ENCODE data around the gene TBL1X. TPM values are rescaled to one million over a fixed set of nuclear protein-coding genes. Genes with fewer than 3 reads are reported as not detected.

TBL1X gene
- total and polyA plus RNA-seq, 7 donors = 2.0 to 17.6 (median 7.8) TPM

- Histone ChIP-seq H3K9me3 (no peaks in the 10 kb centered on the region), H3K36me3 (ENCODE audit: insufficient read depth in 1 of 2, low read depth in 1 of 2) (peaks cover 0 to 24% of the 10 kb centered on the region in 2 donors), H3K27me3 (ENCODE audit: insufficient read depth in 3 of 3, low read length in 2 of 3) (no peaks in the 10 kb centered on the region), H3K4me1 (no peaks in the 10 kb centered on the region), H3K27ac (no peak overlapping the region), H3K4me3 (no peak overlapping the region)
- ATAC-seq = no peak
- no peak for DNase-seq
- no peak for TF ChIP-seq CTCF (IDR thresholded peaks at IDR 0.05)
- intact Hi-C loops (cut with DNase I) = no loop called here
- WGBS, 3 donors = 94 to 98% (median 98%) methylated on average over 21 of the region's 21 CpGs
Observed at GRCh38 chrX:9717376-9717775, 252.5 kb downstream of the TBL1X start.

GRCh38 chrX:9724711-9725110, 259.9 kb downstream of the TBL1X start:
- DNase-seq = no peak
- intact Hi-C loops (cut with DNase I) = no loop called here
- WGBS, 3 donors = 65 to 92% (median 92%) methylated on average over 2 of the region's 2 CpGs

GRCh38 chrX:9728261-9728660, 263.4 kb downstream of the TBL1X start:
- peaks cover 0 to 12% (median 0%) of the 10 kb centered on the region in 3 donors for H3K27me3 ChIP-seq (ENCODE audit: insufficient read depth in 3 of 3, low read length in 2 of 3)

More at GRCh38 chrX:9724711-9725110, 259.9 kb downstream of the TBL1X start:
- H3K4me1 ChIP-seq = no peaks in the 10 kb centered on the region
- H3K36me3 ChIP-seq (ENCODE audit: insufficient read depth in 1 of 2, low read depth in 1 of 2) = no peaks in the 10 kb centered on the region
- no peak overlapping the region for H3K27ac ChIP-seq
- no peak for ATAC-seq
- no peak overlapping the region for H3K4me3 ChIP-seq
- peaks cover 22% of the 10 kb centered on the region for H3K9me3 ChIP-seq
- no peaks in the 10 kb centered on the region for H3K27me3 ChIP-seq (ENCODE audit: insufficient read depth in 3 of 3, low read length in 2 of 3)
- TF ChIP-seq CTCF (IDR thresholded peaks at IDR 0.05) = no peak

GRCh38 chrX:9729171-9729885, 264.5 kb downstream of the TBL1X start:
- H3K4me3 ChIP-seq = no peak overlapping the region
- H3K9me3 ChIP-seq = peaks cover 16% of the 10 kb centered on the region
- no peaks in the 10 kb centered on the region for H3K4me1 ChIP-seq
- 62 to 67% (median 62%) methylated on average over 5 of the region's 5 CpGs for WGBS, 3 donors
- no peak for TF ChIP-seq CTCF (IDR thresholded peaks at IDR 0.05)
- ATAC-seq (no peak), DNase-seq (no peak)
- H3K27me3 ChIP-seq (ENCODE audit: insufficient read depth in 3 of 3, low read length in 2 of 3) = peaks cover 0 to 12% (median 0%) of the 10 kb centered on the region in 3 donors
- no peaks in the 10 kb centered on the region for H3K36me3 ChIP-seq (ENCODE audit: insufficient read depth in 1 of 2, low read depth in 1 of 2)
- H3K27ac ChIP-seq = no peak overlapping the region
- intact Hi-C loops (cut with DNase I) = no loop called here

More at GRCh38 chrX:9728261-9728660, 263.4 kb downstream of the TBL1X start:
- Histone ChIP-seq H3K4me3 (no peak overlapping the region), H3K4me1 (no peaks in the 10 kb centered on the region), H3K27ac (no peak overlapping the region), H3K36me3 (ENCODE audit: insufficient read depth in 1 of 2, low read depth in 1 of 2) (no peaks in the 10 kb centered on the region), H3K9me3 (peaks cover 16% of the 10 kb centered on the region)
- intact Hi-C loops (cut with DNase I) = no loop called here
- WGBS, 3 donors = 79 to 94% (median 91%) methylated on average over 3 of the region's 3 CpGs
- no peak for TF ChIP-seq CTCF (IDR thresholded peaks at IDR 0.05)
- ATAC-seq (no peak), DNase-seq (no peak)
